B cell (primary cell): ENCODE results near the gene SCN1A. TPM values are rescaled to one million over a fixed set of nuclear protein-coding genes. Genes with fewer than 3 reads are reported as not detected.

Experiments
- ATAC-seq: fragments of 200-7000 bp; cut with Tn5 transposase; one replicate; pipeline ENCODE4 v1.10.0; 2021; ENCODE audit warnings: low read depth, mild to moderate bottlenecking, moderate number of reproducible peaks, moderate library complexity
- CTCF ChIA-PET: fragments of 350-600 bp; sonication (Branson Sonifier 250); formaldehyde crosslinking; loops from one replicate; lab custom pipeline; 2021; ENCODE audit warnings: antibody characterized with exemption, inconsistent platforms; lab: Charles Lee
- POLR2A ChIA-PET: fragments of 350-600 bp; sonication (Branson Sonifier 250); formaldehyde crosslinking; loops from one replicate; lab custom pipeline; 2021; ENCODE audit warnings: antibody characterized with exemption; lab: Charles Lee
- DNase-seq: peaks from one replicate; pipeline ENCODE4 v3.0.0; 2013
- H2AFZ ChIP-seq: 2 replicates; pipeline ENCODE4 v1.6.1; 2012; ENCODE audit warnings: mild to moderate bottlenecking, low read depth, low read length; ENCODE audit not compliant: insufficient read depth, poor library complexity, severe bottlenecking
- H3K27ac ChIP-seq, 2 donors: 1 replicate in 1 of 2; 2 replicates in 1 of 2; pipeline ENCODE4 v1.5.1; 2012 to 2013; ENCODE audit warnings: low read length in 2 of 2, mild to moderate bottlenecking in 2 of 2, moderate library complexity in 1 of 2
- H3K27me3 ChIP-seq, 4 experiments: fragments of 200-600 bp in 1 of 4; sonication (generic) in 1 of 4; replicated peaks in 1 of 4; 1 replicate in 2 of 4; 2 replicates in 2 of 4; pipeline versions ENCODE4 v1.6.1 to v1.7.0; 2013 to 2016; ENCODE audit warnings: low read length in 3 of 4, mild to moderate bottlenecking in 2 of 4, mixed read lengths in 1 of 4, moderate library complexity in 1 of 4; ENCODE audit not compliant: insufficient read depth in 4 of 4, control insufficient read depth in 3 of 4; ENCODE audit errors: control extremely low read depth in 1 of 4
- H3K36me3 ChIP-seq, 2 experiments: replicated peaks in 1 of 2; 1 replicate in 1 of 2; 2 replicates in 1 of 2; pipeline versions ENCODE4 v1.6.1 to v1.7.1; 2013; ENCODE audit warnings: low read length in 1 of 2; ENCODE audit not compliant: insufficient read depth in 2 of 2, control insufficient read depth in 1 of 2; ENCODE audit errors: control extremely low read depth in 1 of 2, extremely low read depth in 1 of 2
- H3K4me1 ChIP-seq, 2 donors: fragments of 200-600 bp in 1 of 2; sonication (generic) in 1 of 2; 1 replicate in 1 of 2; 2 replicates in 1 of 2; pipeline versions ENCODE4 v1.5.1 to v1.6.1; 2013 to 2017; ENCODE audit warnings: low read length in 2 of 2; ENCODE audit not compliant: control insufficient read depth in 2 of 2, insufficient read depth in 2 of 2
- H3K4me2 ChIP-seq: replicated peaks from 2 replicates; pipeline ENCODE3; 2012; ENCODE audit warnings: mild to moderate bottlenecking, low read depth, low read length; ENCODE audit not compliant: poor library complexity, severe bottlenecking
- H3K4me3 ChIP-seq, 5 experiments: fragments of 200-600 bp in 1 of 5; sonication (generic) in 1 of 5; 1 replicate in 3 of 5; 2 replicates in 2 of 5; pipeline versions ENCODE4 v1.5.1 to v1.7.0; 2011 to 2016; ENCODE audit warnings: low read length in 4 of 5, mild to moderate bottlenecking in 4 of 5, low read depth in 2 of 5, control low read depth in 1 of 5, moderate library complexity in 1 of 5; ENCODE audit not compliant: insufficient read depth in 1 of 5; ENCODE audit errors: control extremely low read depth in 1 of 5, extremely low read depth in 1 of 5
- H3K79me2 ChIP-seq: fragments of 200-600 bp; sonication (generic); one replicate; pipeline ENCODE4 v1.6.0; 2016; ENCODE audit warnings: low read length; ENCODE audit not compliant: control insufficient read depth, insufficient read depth
- H3K9ac ChIP-seq: fragments of 200-600 bp; sonication (generic); 2 replicates; pipeline ENCODE4 v1.6.1; 2017; ENCODE audit warnings: mild to moderate bottlenecking, low read length, moderate library complexity
- H3K9me3 ChIP-seq, 3 donors: one replicate each; pipeline versions ENCODE4 v1.6.1 to v1.7.1; 2013; ENCODE audit warnings: low read length in 2 of 3; ENCODE audit not compliant: control insufficient read depth in 2 of 3, insufficient read depth in 1 of 3; ENCODE audit errors: control extremely low read depth in 1 of 3
- H4K20me1 ChIP-seq: 2 replicates; pipeline ENCODE4 v1.6.0; 2012; ENCODE audit warnings: mild to moderate bottlenecking, low read length; ENCODE audit not compliant: insufficient read depth, control insufficient read depth, poor library complexity, severe bottlenecking
- H3K27ac Mint-ChIP-seq: one replicate; pipeline ENCODE4 v1.8.0; 2021; ENCODE audit warnings: mixed read lengths
- H3K27me3 Mint-ChIP-seq: one replicate; pipeline ENCODE4 v1.8.0; 2021; ENCODE audit warnings: mixed read lengths
- H3K4me1 Mint-ChIP-seq: one replicate; pipeline ENCODE4 v1.8.0; 2021; ENCODE audit warnings: mixed read lengths
- H3K4me3 Mint-ChIP-seq: one replicate; pipeline ENCODE4 v1.8.0; 2021; ENCODE audit warnings: mixed read lengths
- H3K9me3 Mint-ChIP-seq: one replicate; pipeline ENCODE4 v1.8.0; 2022; ENCODE audit warnings: mixed read lengths; ENCODE audit not compliant: insufficient read depth
- CTCF ChIP-seq: fragments of 200-600 bp; IDR thresholded peaks from one replicate; pipeline ENCODE4 v1.8.0; 2022; ENCODE audit warnings: antibody characterized with exemption, mild to moderate bottlenecking
- EZH2 ChIP-seq: IDR thresholded peaks from 2 replicates; pipeline ENCODE4 v1.6.1; 2012; ENCODE audit warnings: borderline replicate concordance, low read depth, mild to moderate bottlenecking, moderate library complexity, low read length; ENCODE audit not compliant: insufficient read depth, poor library complexity, severe bottlenecking
- WGBS: methylation state at CpG from one replicate; pipeline ENCODE4 v1.1.5; 2013; ENCODE audit warnings: missing lambda C conversion rate; ENCODE audit not compliant: insufficient coverage; 5-methylcytosine and 5-hydroxymethylcytosine counted together
- intact Hi-C: fragments of 100-400 bp; cut with micrococcal nuclease; formaldehyde crosslinking; loops from one replicate; pipeline ENCODE4 v1.10.0; 2022
- polyA plus RNA-seq: library from polyadenylated mRNA; depleted of rRNA; stranded (reverse); fragments of >200 nt; gene quantifications from 2 replicates; pipeline ENCODE4 v1.2.3, GENCODE V29; 2012
- total RNA-seq, 2 donors: library from RNA; stranded (reverse); fragments of 120-200 nt in 1 of 2; gene quantifications; 1 replicate in 1 of 2; 2 replicates in 1 of 2; pipeline versions ENCODE4 v1.2.3 to v1.2.4, GENCODE V29; 2013 to 2022

Gene SCN1A
- total and polyA plus RNA-seq, 2 donors (not counting 1 experiment from before 2014, with no cell fraction given) = not detected

GRCh38 chr2:166117491-166117890 lies 10.3 kb downstream of the SCN1A start:
- no peaks in the 10 kb centered on the region for H3K27me3 ChIP-seq
- ChIA-PET POLR2A (no interaction called here), CTCF (interaction anchor here (1.9 kb wide), 1 partner anchor 11 kb away, joined by 7 read pairs; the partner anchor contains the start of gene SCN1A)
- H3K27ac ChIP-seq = no peak overlapping the region
- H3K4me3 ChIP-seq = no peak overlapping the region
- TF ChIP-seq EZH2 (no peak), CTCF (no peak)
- H4K20me1 ChIP-seq = no peaks in the 10 kb centered on the region
- Mint-ChIP-seq H3K27me3 (no peaks in the 10 kb centered on the region), H3K9me3 (no peaks in the 10 kb centered on the region), H3K4me1 (no peaks in the 10 kb centered on the region), H3K4me3 (no peak overlapping the region), H3K27ac (no peak overlapping the region)
- no peaks in the 10 kb centered on the region for H3K36me3 ChIP-seq
- WGBS = 97% methylated on average over 6 of the region's 6 CpGs
- no peaks in the 10 kb centered on the region for H3K4me1 ChIP-seq
- H3K9me3 ChIP-seq = no peaks in the 10 kb centered on the region
- H3K79me2 ChIP-seq = no peaks in the 10 kb centered on the region
- H2AFZ ChIP-seq = no peak overlapping the region
- DNase-seq (no peak), ATAC-seq (no peak)
- no peak overlapping the region for H3K4me2 ChIP-seq
- H3K9ac ChIP-seq = no peak overlapping the region
- intact Hi-C loops = no loop called here

DNA sequence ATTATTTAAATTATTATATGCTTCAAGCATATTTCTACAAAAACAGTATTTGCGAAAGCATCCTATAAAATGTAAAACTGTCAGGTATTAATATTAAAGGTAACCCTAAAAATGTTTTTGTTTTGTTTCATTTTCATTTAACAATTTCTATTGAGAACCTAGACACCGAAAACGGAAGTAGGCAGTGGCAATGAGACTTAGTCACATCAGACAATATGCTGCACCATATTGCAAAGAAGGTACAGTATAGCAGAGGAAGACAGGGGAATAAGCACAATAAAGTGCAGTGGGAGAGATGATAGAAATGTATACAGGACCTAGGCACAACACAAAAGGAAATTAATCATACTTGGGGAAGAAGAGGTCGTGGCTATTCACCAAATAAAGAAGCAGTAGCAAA lies 12.2 kb downstream of the SCN1A start:
- Histone ChIP-seq H3K4me3 (no peak overlapping the region), H3K27ac (no peak overlapping the region), H3K36me3 (no peaks in the 10 kb centered on the region), H4K20me1 (no peaks in the 10 kb centered on the region), H3K79me2 (no peaks in the 10 kb centered on the region), H3K4me2 (no peak overlapping the region), H3K4me1 (no peaks in the 10 kb centered on the region), H3K27me3 (no peaks in the 10 kb centered on the region), H3K9me3 (no peaks in the 10 kb centered on the region), H3K9ac (no peak overlapping the region), H2AFZ (peak overlapping the region; percentile 33)
- TF ChIP-seq EZH2 = no peak
- TF ChIP-seq CTCF = no peak
- ChIA-PET POLR2A (no interaction called here), CTCF (interaction anchor here (1.3 kb wide), 1 partner anchor 12 kb away, joined by 6 read pairs; the partner anchor contains the start of gene SCN1A)
- H3K27me3 Mint-ChIP-seq = no peaks in the 10 kb centered on the region
- ATAC-seq (no peak), DNase-seq (no peak)
- no CpG with 5 or more reads among the region's 4 CpGs for WGBS
- H3K4me3 Mint-ChIP-seq = no peak overlapping the region
- H3K9me3 Mint-ChIP-seq = peaks cover 2% of the 10 kb centered on the region
- no peaks in the 10 kb centered on the region for H3K4me1 Mint-ChIP-seq
- intact Hi-C loops = no loop called here
- no peak overlapping the region for H3K27ac Mint-ChIP-seq
